SK-N-SH (cell line): ENCODE measurements around the gene NPAS3. TPM values are rescaled to one million over a fixed set of nuclear protein-coding genes. Genes with fewer than 3 reads are reported as not detected.
A peak's percentile ranks its signal among the peaks of the same experiment; 100 is the strongest.

Experiments used
- CTCF ChIA-PET: fragments of 300-600, 350-600 bp; formaldehyde crosslinking; extraction: SDS; loops from one replicate; lab custom pipeline; 2021; lab: Yijun Ruan, JAX
- POLR2A ChIA-PET: fragments of 350-600 bp; sonication (Branson Sonifier 250); formaldehyde crosslinking; extraction: SDS; loops from one replicate; lab custom pipeline; 2020; ENCODE audit warnings: antibody characterized with exemption, inconsistent platforms; lab: Yijun Ruan, JAX
- DNase-seq: peaks from one replicate; pipeline ENCODE4 v3.0.0; 2012
- H2AFZ ChIP-seq: fragments of 200-600 bp; sonication (generic); 2 replicates; pipeline ENCODE4 v1.8.1; 2016; ENCODE audit warnings: antibody characterized with exemption, mild to moderate bottlenecking, low read depth
- H3F3A ChIP-seq: fragments of 200-600 bp; sonication (generic); replicated peaks from 2 replicates; pipeline ENCODE3; 2016; ENCODE audit warnings: antibody characterized with exemption, mild to moderate bottlenecking; ENCODE audit not compliant: insufficient read depth
- H3K27ac ChIP-seq, 2 experiments: fragments of 200-500 bp in 1 of 2; fragments of 200-600 bp in 1 of 2; sonication (Bioruptor generic) in 1 of 2; sonication (generic), shearing (Covaris generic) in 1 of 2; 2 replicates each; pipeline versions ENCODE4 v1.5.1 to v1.6.1; 2014 to 2016; ENCODE audit warnings: low read depth in 2 of 2, inconsistent platforms in 1 of 2, low read length in 1 of 2, mild to moderate bottlenecking in 1 of 2, mixed read lengths in 1 of 2
- H3K27me3 ChIP-seq: fragments of 200-600 bp; sonication (generic), shearing (Covaris generic); 2 replicates; pipeline ENCODE4 v1.6.1; 2016; ENCODE audit warnings: mixed run types; ENCODE audit not compliant: insufficient read depth
- H3K36me3 ChIP-seq, 2 experiments: fragments of 200-500 bp in 1 of 2; fragments of 200-600 bp in 1 of 2; sonication (Bioruptor generic) in 1 of 2; sonication (generic) in 1 of 2; replicated peaks in 1 of 2; 2 replicates each; pipeline versions ENCODE3 to v1.5.1; 2014 to 2016; ENCODE audit warnings: low read length in 1 of 2, mild to moderate bottlenecking in 1 of 2; ENCODE audit not compliant: insufficient read depth in 2 of 2, control insufficient read depth in 1 of 2
- H3K4me1 ChIP-seq, 2 experiments: fragments of 200-500 bp in 1 of 2; fragments of 200-600 bp in 1 of 2; sonication (Bioruptor generic) in 1 of 2; sonication (generic), shearing (Covaris generic) in 1 of 2; 2 replicates each; pipeline versions ENCODE4 v1.5.1 to v1.6.1; 2014 to 2016; ENCODE audit warnings: low read depth in 1 of 2, low read length in 1 of 2, mixed run types in 1 of 2; ENCODE audit not compliant: insufficient read depth in 2 of 2, control insufficient read depth in 1 of 2
- H3K4me2 ChIP-seq: fragments of 200-600 bp; sonication (generic), shearing (Covaris generic); 2 replicates; pipeline ENCODE4 v1.6.1; 2017; ENCODE audit warnings: mixed run types
- H3K4me3 ChIP-seq, 2 experiments: fragments of 200-500 bp in 1 of 2; fragments of 200-600 bp in 1 of 2; sonication (Bioruptor generic) in 1 of 2; sonication (generic), shearing (Covaris generic) in 1 of 2; 2 replicates each; pipeline versions ENCODE4 v1.5.1 to v1.8.1; 2014 to 2016; ENCODE audit warnings: low read depth in 2 of 2, inconsistent platforms in 1 of 2, low read length in 1 of 2, mild to moderate bottlenecking in 1 of 2, mixed read lengths in 1 of 2, moderate library complexity in 1 of 2
- H3K79me2 ChIP-seq: fragments of 200-600 bp; sonication (generic); 2 replicates; pipeline ENCODE4 v1.8.1; 2017; ENCODE audit warnings: mild to moderate bottlenecking; ENCODE audit not compliant: insufficient read depth
- H3K9ac ChIP-seq: fragments of 200-600 bp; sonication (generic); 2 replicates; pipeline ENCODE4 v1.6.1; 2017; ENCODE audit warnings: mixed run types
- H3K9me2 ChIP-seq: fragments of 200-600 bp; sonication (generic); 2 replicates; pipeline ENCODE4 v1.6.1; 2017; ENCODE audit warnings: mixed run types
- H3K9me3 ChIP-seq: fragments of 200-600 bp; sonication (generic); 2 replicates; pipeline ENCODE4 v1.6.1; 2017; ENCODE audit warnings: mixed run types, mild to moderate bottlenecking, moderate library complexity
- H4K20me1 ChIP-seq: fragments of 200-600 bp; sonication (generic); 2 replicates; pipeline ENCODE4 v1.6.1; 2017; ENCODE audit warnings: mild to moderate bottlenecking, mixed run types; ENCODE audit not compliant: insufficient read depth
- CTCF ChIP-seq: fragments of 200-600 bp; sonication (generic); IDR thresholded peaks from 2 replicates; pipeline ENCODE4 v1.6.1; 2017; ENCODE audit warnings: antibody characterized with exemption, mild to moderate bottlenecking, moderate library complexity
- EZH2phosphoT487 ChIP-seq: fragments of 200-600 bp; sonication (generic); IDR thresholded peaks from 2 replicates; pipeline ENCODE4 v1.6.1; 2017; ENCODE audit warnings: low read depth, mixed run types, mild to moderate bottlenecking, antibody characterized with exemption, moderate library complexity, borderline replicate concordance
- FOXM1 ChIP-seq: IDR thresholded peaks from 2 replicates; pipeline ENCODE4 v1.4.0; 2012; ENCODE audit warnings: low read depth, mild to moderate bottlenecking
- JUND ChIP-seq: IDR thresholded peaks from 2 replicates; pipeline ENCODE4 v1.4.0; 2012
- MEF2A ChIP-seq: IDR thresholded peaks from 2 replicates; pipeline ENCODE4 v1.4.0; 2012; ENCODE audit warnings: low read depth, borderline replicate concordance
- MXI1 ChIP-seq: IDR thresholded peaks from 2 replicates; pipeline ENCODE4 v1.6.1; 2012; ENCODE audit warnings: mild to moderate bottlenecking, low read depth, low read length, improper control_type of control experiment
- NRF1 ChIP-seq: IDR thresholded peaks from 2 replicates; pipeline ENCODE4 v1.6.1; 2012; ENCODE audit warnings: low read depth, mild to moderate bottlenecking, low read length
- RAD21 ChIP-seq: IDR thresholded peaks from 2 replicates; pipeline ENCODE4 v1.6.1; 2012; ENCODE audit warnings: mild to moderate bottlenecking, low read length
- RFX5 ChIP-seq: IDR thresholded peaks from 2 replicates; pipeline ENCODE4 v1.6.1; 2012; ENCODE audit warnings: mild to moderate bottlenecking, improper control_type of control experiment, low read length
- SMC3 ChIP-seq: IDR thresholded peaks from 2 replicates; pipeline ENCODE4 v1.6.1; 2012; ENCODE audit warnings: low read depth, low read length, improper control_type of control experiment
- TAF1 ChIP-seq: IDR thresholded peaks from 2 replicates; pipeline ENCODE4 v1.6.1; 2012; ENCODE audit warnings: low read depth, mild to moderate bottlenecking, low read length, moderate library complexity, borderline replicate concordance
- TEAD4 ChIP-seq: IDR thresholded peaks from 2 replicates; pipeline ENCODE4 v1.4.0; 2012; ENCODE audit warnings: mild to moderate bottlenecking, borderline replicate concordance; ENCODE audit not compliant: insufficient read depth
- USF2 ChIP-seq: fragments of 150-350 bp; IDR thresholded peaks from 2 replicates; pipeline ENCODE4 v1.6.1; 2017; ENCODE audit warnings: antibody characterized with exemption, low read length, low read depth, borderline replicate concordance
- WGBS: methylation state at CpG from one replicate; pipeline ENCODE4 v1.1.6; 2017; ENCODE audit warnings: low lambda C conversion rate; 5-methylcytosine and 5-hydroxymethylcytosine counted together
- polyA plus RNA-seq, 3 experiments: library from polyadenylated mRNA; depleted of rRNA; stranded (reverse); fragments of >200 nt; gene quantifications; 2 replicates each; pipeline ENCODE4 v1.2.3, GENCODE V29; 2012
- TF ChIP-seq, protein P1 (sequence below): IDR thresholded peaks from 2 replicates; pipeline ENCODE4 v1.4.0; 2012; ENCODE audit warnings: low read depth
- TF ChIP-seq, protein P2 (sequence below): IDR thresholded peaks from 2 replicates; pipeline ENCODE4 v1.4.0; 2012; ENCODE audit warnings: low read depth, borderline replicate concordance

The NPAS3 gene
- polyA plus RNA-seq, 1 of the 3 experiments (the other 2 are of a cell fraction): 4.3 TPM

DNA sequence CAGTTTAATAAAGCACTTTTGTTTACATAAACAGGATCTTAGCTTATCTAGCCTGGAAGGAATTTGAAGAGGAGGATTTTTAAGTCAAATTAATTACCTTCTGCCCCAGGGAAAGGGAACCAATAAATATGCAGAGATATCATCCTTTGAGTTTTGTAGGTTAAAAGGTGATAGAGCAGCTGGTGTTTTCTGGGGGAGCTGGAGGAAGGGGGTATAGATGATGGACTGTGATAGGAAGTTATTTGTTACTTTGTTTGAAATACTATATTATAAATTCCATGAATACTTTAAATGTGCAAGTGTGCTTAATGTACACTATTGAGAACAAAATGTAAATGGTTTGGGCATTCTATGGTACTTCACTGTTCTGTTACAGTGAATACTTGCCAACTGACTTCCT is 55.2 kb downstream of the NPAS3 start (continued):
- TF ChIP-seq CTCF: no peak
- no peak for TF ChIP-seq JUND

DNA sequence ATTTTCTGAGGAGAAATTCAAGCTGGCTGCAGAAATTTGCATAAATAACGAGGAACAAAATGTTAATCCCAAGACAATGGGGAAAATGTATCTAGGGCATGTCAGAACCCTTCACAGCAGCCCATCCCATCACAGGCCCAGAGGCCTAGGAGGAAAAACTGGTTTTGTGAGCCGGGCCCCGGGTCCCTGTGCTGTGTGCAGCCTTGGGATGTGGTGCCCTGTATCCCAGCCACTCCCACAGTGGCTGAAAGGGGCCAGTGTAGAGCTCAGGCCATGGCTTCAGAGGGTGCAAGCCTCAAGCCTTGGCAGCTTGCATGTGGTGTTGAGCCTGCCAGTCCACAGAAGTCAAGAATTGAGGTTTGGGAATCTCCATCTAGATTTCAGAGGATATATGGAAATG is 57.7 kb downstream of the NPAS3 start:
- H3K36me3 ChIP-seq: peaks cover 0 to 5% of the 10 kb centered on the region in 2 experiments
- H3F3A ChIP-seq: peaks cover 2% of the 10 kb centered on the region
- no peak for DNase-seq
- WGBS: 80% methylated on average over 3 of the region's 3 CpGs
- no peak overlapping the region for H3K4me2 ChIP-seq
- no peaks in the 10 kb centered on the region for H4K20me1 ChIP-seq
- no peak overlapping the region for H2AFZ ChIP-seq
- H3K9me3 ChIP-seq: no peaks in the 10 kb centered on the region
- TF ChIP-seq, protein P1, sequence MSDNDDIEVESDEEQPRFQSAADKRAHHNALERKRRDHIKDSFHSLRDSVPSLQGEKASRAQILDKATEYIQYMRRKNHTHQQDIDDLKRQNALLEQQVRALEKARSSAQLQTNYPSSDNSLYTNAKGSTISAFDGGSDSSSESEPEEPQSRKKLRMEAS: no peak
- TF ChIP-seq MEF2A: no peak
- TF ChIP-seq JUND: no peak
- no peak for TF ChIP-seq FOXM1
- TF ChIP-seq TAF1: no peak
- TF ChIP-seq RAD21: no peak
- TF ChIP-seq TEAD4: no peak
- no peak for TF ChIP-seq EZH2phosphoT487
- TF ChIP-seq, protein P2, sequence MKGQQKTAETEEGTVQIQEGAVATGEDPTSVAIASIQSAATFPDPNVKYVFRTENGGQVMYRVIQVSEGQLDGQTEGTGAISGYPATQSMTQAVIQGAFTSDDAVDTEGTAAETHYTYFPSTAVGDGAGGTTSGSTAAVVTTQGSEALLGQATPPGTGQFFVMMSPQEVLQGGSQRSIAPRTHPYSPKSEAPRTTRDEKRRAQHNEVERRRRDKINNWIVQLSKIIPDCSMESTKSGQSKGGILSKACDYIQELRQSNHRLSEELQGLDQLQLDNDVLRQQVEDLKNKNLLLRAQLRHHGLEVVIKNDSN: no peak
- TF ChIP-seq USF2: no peak
- no peak for TF ChIP-seq RFX5
- no peak for TF ChIP-seq NRF1
- no peak overlapping the region for H3K4me3 ChIP-seq
- no peaks in the 10 kb centered on the region for H3K9me2 ChIP-seq
- H3K27ac ChIP-seq: no peak overlapping the region
- no peaks in the 10 kb centered on the region for H3K27me3 ChIP-seq
- H3K4me1 ChIP-seq: no peaks in the 10 kb centered on the region; a peak in 1 of 4 replicates
- ChIA-PET CTCF (no interaction called here), POLR2A (no interaction called here)
- no peak overlapping the region for H3K9ac ChIP-seq
- no peaks in the 10 kb centered on the region for H3K79me2 ChIP-seq

DNA sequence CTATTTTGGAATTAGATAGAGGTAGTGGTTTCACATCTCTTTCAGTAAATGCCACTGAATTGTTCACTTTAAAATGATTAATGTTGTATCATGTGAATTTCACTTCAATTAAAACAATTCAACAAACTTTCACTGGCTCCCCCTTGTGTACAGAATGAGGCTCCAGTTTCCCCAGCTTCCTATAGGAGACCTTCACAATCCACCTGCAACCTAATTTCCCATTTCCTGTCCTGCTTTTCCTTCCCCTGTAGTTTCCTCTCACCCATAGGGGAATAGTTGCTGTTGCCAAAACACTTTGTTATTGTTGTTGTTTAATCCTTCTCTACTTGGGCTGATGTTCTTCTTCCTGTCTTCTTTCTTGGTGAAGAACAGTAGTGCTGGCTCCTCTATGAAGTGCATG is 59.8 kb downstream of the NPAS3 start:
- Histone ChIP-seq H3K4me2 (no peak overlapping the region), H3K27me3 (no peaks in the 10 kb centered on the region), H3K9ac (no peak overlapping the region), H3K36me3 (peaks cover 0 to 5% of the 10 kb centered on the region in 2 experiments), H3F3A (peaks cover 2% of the 10 kb centered on the region), H3K79me2 (no peaks in the 10 kb centered on the region), H3K4me3 (no peak overlapping the region), H3K9me3 (no peaks in the 10 kb centered on the region), H3K4me1 (no peaks in the 10 kb centered on the region; a peak in 1 of 4 replicates), H3K9me2 (no peaks in the 10 kb centered on the region), H2AFZ (no peak overlapping the region), H4K20me1 (no peaks in the 10 kb centered on the region), H3K27ac (no peak overlapping the region)
- ChIA-PET CTCF (no interaction called here), POLR2A (no interaction called here)
- no peak for DNase-seq
- no peak for TF ChIP-seq USF2
- peak; percentile 35; the same call in 1 of the 2 replicates for TF ChIP-seq RAD21
- TF ChIP-seq MXI1: no peak
- TF ChIP-seq CTCF: peak; percentile 57
- peak; percentile 30; the same call in 1 of the 2 replicates for TF ChIP-seq SMC3
